Head of caudate nucleus (tissue), 42 donors: ENCODE measurements around the gene CD24.
"Not testable (repeated sequence)": the region's sequence is repeated elsewhere in the genome, so short reads cannot be mapped to it uniquely, and the experiment has no call there.

Experiments used
- DNase-seq, 42 donors: peaks; one replicate each; pipeline versions ENCODE4 v3.0.0 to v3.0.0-alpha.2; 2020 to 2021; ENCODE audit warnings: mixed read lengths in 7 of 42
- intact Hi-C: fragments of 100-400 bp; cut with DNase I; formaldehyde crosslinking; loops from one replicate; pipeline ENCODE4 v1.15.0; 2022

Gene CD24, protein sequence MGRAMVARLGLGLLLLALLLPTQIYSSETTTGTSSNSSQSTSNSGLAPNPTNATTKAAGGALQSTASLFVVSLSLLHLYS

DNA sequence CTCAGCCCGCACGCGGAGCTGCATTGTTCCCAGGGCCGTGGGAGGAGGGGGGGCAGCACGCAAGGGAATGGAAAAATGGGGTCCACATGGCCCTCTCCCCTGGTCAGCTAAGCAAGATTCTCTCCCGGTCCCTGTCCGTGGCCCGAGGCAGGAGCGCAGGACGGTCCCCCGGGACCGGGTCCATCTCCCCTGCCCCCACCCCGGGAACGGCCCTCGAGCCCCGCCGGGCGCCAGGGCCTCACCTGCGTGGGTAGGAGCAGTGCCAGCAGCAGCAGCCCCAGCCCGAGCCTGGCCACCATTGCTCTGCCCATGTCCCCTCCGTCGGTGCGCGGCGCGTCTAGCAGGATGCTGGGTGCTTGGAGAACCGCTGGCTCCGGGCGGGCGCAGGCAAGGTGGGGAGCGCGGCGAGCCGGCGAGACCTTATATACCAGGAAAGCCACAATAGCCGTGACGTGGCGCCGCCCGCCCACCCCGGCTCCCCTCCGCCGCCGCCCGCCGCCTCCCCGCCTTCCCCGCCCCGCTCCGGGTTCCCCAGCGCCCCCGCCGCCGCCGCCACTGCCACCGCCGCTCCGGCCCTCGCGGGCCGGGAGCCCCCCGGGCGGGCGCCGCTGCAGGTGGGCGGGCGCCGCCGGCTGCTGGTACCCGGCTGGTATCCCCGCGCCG, at the start of gene CD24:
CD24 (minus strand) TSS at position 394 of the 663 bp plus-strand sequence; CDS start at position 311, 83 bp downstream.
- DNase-seq, result peak in 1 of 42 donors; percentile 11
- intact Hi-C loops, result no loop called here

GRCh38 chr6:107021446-107022185, 47.1 kb upstream of the CD24 start:
- intact Hi-C loops, result no loop called here
- no peak for DNase-seq

GRCh38 chr6:107020239-107020638, 45.7 kb upstream of the CD24 start:
- intact Hi-C loops, result no loop called here
- DNase-seq, result no peak

DNA sequence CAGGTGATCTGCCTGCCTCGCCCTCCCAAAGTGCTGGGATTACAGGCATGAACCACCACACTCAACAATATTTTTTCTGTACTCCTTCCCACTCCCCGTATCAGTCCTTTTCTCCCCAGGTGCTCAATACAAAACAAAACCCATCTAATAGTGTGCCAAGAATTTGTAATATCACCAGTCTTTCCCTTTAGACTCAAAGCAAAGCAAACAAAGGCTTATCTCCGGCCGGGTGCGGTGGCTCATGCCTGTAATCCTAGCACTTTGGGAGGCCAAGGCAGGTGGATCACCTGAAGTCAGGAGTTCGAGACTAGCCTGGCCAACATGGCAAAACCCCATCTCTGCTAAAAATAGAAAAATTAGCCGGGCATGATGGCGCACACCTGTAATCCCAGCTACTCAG, 45.1 kb upstream of the CD24 start:
- DNase-seq, intact Hi-C loops: not testable (repeated sequence)

DNA sequence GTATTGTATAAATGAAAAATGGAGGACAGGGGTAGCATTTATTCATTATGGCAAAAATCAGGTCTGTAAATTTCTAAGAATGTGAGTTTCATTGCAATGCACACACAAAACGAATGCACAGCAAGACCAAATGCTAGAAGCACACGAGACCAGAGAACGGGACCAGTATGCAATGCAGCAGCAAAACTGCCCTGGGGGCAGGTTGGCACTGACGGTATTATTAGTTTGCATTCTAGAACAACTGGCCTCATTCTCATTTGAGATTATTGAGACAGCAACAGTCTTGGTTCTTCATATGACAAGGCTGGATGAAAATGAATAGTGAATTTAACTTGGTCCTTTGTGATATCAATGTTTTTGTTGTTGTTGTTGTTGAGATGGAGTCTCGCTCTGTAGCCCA, 44.5 kb upstream of the CD24 start:
- intact Hi-C loops, result no loop called here
- DNase-seq, result no peak

- intact Hi-C loops, result no loop called here
- DNase-seq, result no peak
These were observed 35.0 kb upstream of the CD24 start for GRCh38 chr6:107009499-107009898.

DNA sequence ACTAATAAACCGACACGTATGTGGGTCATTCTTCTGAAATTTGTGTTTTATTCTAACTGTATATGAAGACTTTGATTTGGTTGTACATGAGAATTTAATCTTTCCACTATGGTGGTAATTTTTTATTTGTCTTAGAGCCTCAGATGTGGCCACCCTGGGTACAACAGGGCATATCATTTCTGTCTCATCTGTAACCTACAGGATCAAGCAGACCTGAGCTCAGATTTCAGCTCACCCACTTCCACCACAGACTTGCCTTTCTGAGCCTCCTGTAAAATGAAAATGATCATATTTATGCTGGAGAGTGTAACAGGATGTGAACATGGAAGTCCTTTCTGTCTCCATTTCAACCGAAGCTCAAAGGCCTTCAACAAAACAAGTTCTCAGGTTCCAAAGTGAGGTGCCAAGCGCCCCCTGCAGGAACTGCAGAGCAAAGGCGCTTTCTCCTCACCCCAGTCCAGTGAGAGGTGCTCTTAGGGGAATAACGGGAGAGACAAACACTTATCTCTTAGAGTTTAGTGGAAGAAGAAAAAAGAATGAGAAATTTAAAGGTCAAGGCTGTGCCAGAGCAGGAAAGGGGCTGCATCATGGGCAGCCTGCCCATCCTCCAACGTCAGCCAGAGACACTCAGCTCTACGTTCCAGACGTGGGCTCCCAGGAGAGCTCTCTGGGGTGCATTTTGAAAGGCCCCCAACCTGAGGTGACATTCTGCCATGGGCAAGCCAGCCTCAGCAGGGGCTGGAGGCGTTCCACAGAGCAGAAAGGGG, 23.0 kb upstream of the CD24 start:
- intact Hi-C loops, result no loop called here
- peak in 34 of 42 donors; percentile 16 to 67 (median 42) for DNase-seq

GRCh38 chr6:106995640-106996039, 21.1 kb upstream of the CD24 start:
- no peak for DNase-seq
- intact Hi-C loops, result no loop called here

DNA sequence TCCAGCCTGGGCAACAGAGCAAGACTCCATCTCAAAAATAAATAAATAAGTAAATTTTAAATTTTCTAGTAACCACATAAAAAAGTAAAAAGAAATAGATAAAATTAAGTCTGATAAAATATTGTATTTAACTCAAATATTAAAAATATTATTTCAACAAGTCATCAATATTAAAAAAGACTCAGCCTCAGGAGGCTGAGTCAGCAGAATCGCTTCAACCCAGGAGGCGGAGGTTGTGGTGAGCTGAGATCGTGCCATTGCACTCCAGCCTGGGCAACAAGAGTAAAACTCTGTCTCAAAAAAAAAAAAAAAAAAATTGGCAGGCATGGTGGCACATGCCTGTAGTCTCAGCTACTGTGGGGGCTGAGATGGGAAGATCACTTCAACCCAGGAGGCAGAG, 15.2 kb upstream of the CD24 start:
- intact Hi-C loops, result loop anchor here (10.0 kb wide), 1 partner anchor 545 kb away; no protein-coding TSS in a partner anchor
- DNase-seq, result not testable (repeated sequence)

DNA sequence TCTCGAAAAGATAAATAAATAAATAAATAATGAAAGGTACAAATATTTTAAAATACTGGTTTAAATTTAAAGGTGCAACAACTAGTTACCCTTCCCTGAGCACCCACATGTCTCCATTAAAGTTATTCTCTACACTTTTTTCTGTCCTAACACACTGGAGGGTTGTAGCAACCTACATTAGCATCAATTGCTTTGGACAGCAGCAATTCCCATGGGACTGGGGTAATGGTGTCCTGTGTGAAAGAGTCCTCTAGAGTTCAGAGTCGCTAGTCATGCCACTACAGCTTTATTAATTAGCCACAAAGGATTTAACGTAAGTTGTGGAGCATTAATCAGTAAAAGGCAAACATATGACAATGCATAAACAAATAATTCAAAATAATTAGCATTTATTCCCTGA, 14.1 kb upstream of the CD24 start:
- no peak for DNase-seq
- intact Hi-C loops, result loop anchor here (10.0 kb wide), 1 partner anchor 544 kb away; no protein-coding TSS in a partner anchor

- intact Hi-C loops, result loop anchor here (10.0 kb wide), 1 partner anchor 537 kb away; no protein-coding TSS in a partner anchor
- no peak for DNase-seq
These were observed 7.4 kb upstream of the CD24 start for GRCh38 chr6:106981926-106982325.

DNA sequence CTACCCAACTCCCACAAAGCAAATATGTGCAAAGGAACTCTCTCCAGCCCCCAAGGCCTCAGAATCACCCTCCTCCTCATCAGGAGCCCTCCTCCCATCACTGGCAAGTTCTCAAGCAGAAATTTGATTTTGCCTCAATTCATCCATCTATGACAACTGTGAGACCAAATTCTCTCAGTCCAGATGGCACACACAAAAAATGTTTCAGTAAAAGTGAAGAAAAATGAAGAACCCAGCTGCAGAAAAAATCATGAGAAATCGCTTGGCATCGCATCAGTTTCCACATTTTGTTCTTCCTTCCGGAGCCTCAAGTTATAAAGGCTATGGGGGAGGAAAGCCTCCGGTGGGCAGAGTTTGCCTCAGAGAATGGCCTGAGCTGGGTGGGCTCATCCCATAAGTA, 6.4 kb upstream of the CD24 start:
- intact Hi-C loops, result loop anchor here (10.0 kb wide), 1 partner anchor 536 kb away; no protein-coding TSS in a partner anchor

DNA sequence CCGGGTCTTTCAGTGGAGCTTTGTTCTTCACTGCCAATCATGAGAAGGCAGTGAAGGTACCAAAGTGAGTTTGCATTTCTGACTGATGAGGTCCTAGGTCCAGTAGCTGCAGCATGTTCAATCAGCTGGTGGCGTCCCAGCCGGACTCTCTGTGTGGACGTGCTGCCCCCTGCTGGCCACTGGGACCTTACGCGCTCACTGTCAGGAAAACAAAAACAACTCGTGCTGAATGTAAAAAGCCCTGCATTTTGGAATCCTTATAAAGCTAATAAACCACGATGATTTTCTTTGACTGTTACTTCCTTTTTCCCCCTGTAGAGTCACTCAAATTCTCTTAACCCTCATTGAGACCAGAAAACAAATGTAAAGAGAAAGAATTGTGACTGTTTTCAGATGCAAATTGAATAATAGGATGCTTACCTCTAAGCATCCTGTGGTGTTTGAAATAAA, 4.9 kb upstream of the CD24 start:
- DNase-seq, result peak; percentile 66 to 95 (median 88)
- intact Hi-C loops, result no loop called here

More for the DNA sequence above, 6.4 kb upstream of the CD24 start:
- DNase-seq, result no peak

GRCh38 chr6:106977246-106977645, 2.7 kb upstream of the CD24 start:
- intact Hi-C loops, result no loop called here
- DNase-seq, result no peak

- no peak for DNase-seq
- intact Hi-C loops, result no loop called here
These were observed 1.7 kb upstream of the CD24 start for GRCh38 chr6:106976270-106976669.

- no peak for DNase-seq
- intact Hi-C loops, result no loop called here
These were observed 1.2 kb upstream of the CD24 start for GRCh38 chr6:106975738-106976064.

- DNase-seq, result peak in 3 of 42 donors; percentile 14 to 30 (median 14)
- intact Hi-C loops, result no loop called here
These were observed 639 bp upstream of the CD24 start for GRCh38 chr6:106974999-106975737.

GRCh38 chr6:106973836-106974335, 643 bp downstream of the CD24 start:
- DNase-seq, result no peak
- intact Hi-C loops, result no loop called here
